ENCODE data around the gene PCP4L1.
A peak's percentile ranks its signal among the peaks of the same experiment; 100 is the strongest.

PCP4L1 gene

GRCh38 chr1:161300478-161300877, 41.9 kb downstream of the PCP4L1 start:
- Histone ChIP-seq H3K27me3 (ENCODE audit: insufficient read depth, low read length, poor library complexity) (no peaks in the 10 kb centered on the region), H3K4me1 (ENCODE audit: control insufficient read depth, low read depth, low read length) (peaks cover 2% of the 10 kb centered on the region), H3K4me3 (ENCODE audit: low read length) (no peak overlapping the region), H4K5ac (ENCODE audit: low read length) (no peak overlapping the region), H3K56ac (ENCODE audit: low read length) (no peak overlapping the region), H2AK5ac (ENCODE audit: low read length) (no peak overlapping the region), H4K8ac (ENCODE audit: low read depth, low read length) (no peak overlapping the region), H3K79me2 (ENCODE audit: control insufficient read depth, insufficient read depth, low read length) (no peaks in the 10 kb centered on the region), H3K4ac (ENCODE audit: low read depth, low read length) (no peak overlapping the region), H3K79me1 (ENCODE audit: low read length) (peaks cover 2% of the 10 kb centered on the region), H2BK5ac (ENCODE audit: low read length) (no peak overlapping the region), H3K18ac (ENCODE audit: low read length) (no peak overlapping the region), H3K23ac (ENCODE audit: low read length) (no peak overlapping the region), H3K36me3 (ENCODE audit: control insufficient read depth, insufficient read depth, low read length) (no peaks in the 10 kb centered on the region), H2BK15ac (replicated peaks; ENCODE audit: low read depth) (no peak overlapping the region), H3K9ac (ENCODE audit: low read length) (no peak overlapping the region), H2BK120ac (ENCODE audit: low read depth, low read length) (no peak overlapping the region), H3K4me2 (ENCODE audit: low read length) (no peak overlapping the region), H3K27ac (ENCODE audit: low read depth, low read length) (no peak overlapping the region)
- WGBS (ENCODE audit: extremely low coverage, insufficient coverage, low lambda C conversion rate): no CpG with 5 or more reads among the region's 4 CpGs
- no peak for DNase-seq

GRCh38 chr1:161304927-161305866, 46.7 kb downstream of the PCP4L1 start:
- H3K18ac ChIP-seq (ENCODE audit: low read length): no peak overlapping the region
- no peak overlapping the region for H2BK120ac ChIP-seq (ENCODE audit: low read depth, low read length)
- DNase-seq: no peak
- peak overlapping the region; percentile 67 for H3K4me3 ChIP-seq (ENCODE audit: low read length)
- no peak overlapping the region for H4K8ac ChIP-seq (ENCODE audit: low read depth, low read length)
- peak overlapping the region; percentile 58 for H3K4me2 ChIP-seq (ENCODE audit: low read length)
- H2BK15ac ChIP-seq (replicated peaks; ENCODE audit: low read depth): no peak overlapping the region
- no CpG with 5 or more reads among the region's 17 CpGs for WGBS (ENCODE audit: extremely low coverage, insufficient coverage, low lambda C conversion rate)
- no peaks in the 10 kb centered on the region for H3K79me2 ChIP-seq (ENCODE audit: control insufficient read depth, insufficient read depth, low read length)
- H2BK5ac ChIP-seq (ENCODE audit: low read length): no peak overlapping the region
- no peaks in the 10 kb centered on the region for H3K27me3 ChIP-seq (ENCODE audit: insufficient read depth, low read length, poor library complexity)
- H3K9ac ChIP-seq (ENCODE audit: low read length): peak overlapping the region; percentile 58
- H3K23ac ChIP-seq (ENCODE audit: low read length): no peak overlapping the region
- peak overlapping the region; percentile 84 for H3K56ac ChIP-seq (ENCODE audit: low read length)
- no peak overlapping the region for H4K5ac ChIP-seq (ENCODE audit: low read length)
- no peak overlapping the region for H3K4ac ChIP-seq (ENCODE audit: low read depth, low read length)
- H3K79me1 ChIP-seq (ENCODE audit: low read length): peaks cover 2% of the 10 kb centered on the region
- peaks cover 2% of the 10 kb centered on the region for H3K4me1 ChIP-seq (ENCODE audit: control insufficient read depth, low read depth, low read length)
- H3K36me3 ChIP-seq (ENCODE audit: control insufficient read depth, insufficient read depth, low read length): no peaks in the 10 kb centered on the region
- no peak overlapping the region for H2AK5ac ChIP-seq (ENCODE audit: low read length)
- no peak overlapping the region for H3K27ac ChIP-seq (ENCODE audit: low read depth, low read length)

- Histone ChIP-seq H2BK15ac (replicated peaks; ENCODE audit: low read depth) (no peak overlapping the region), H3K79me1 (ENCODE audit: low read length) (peaks cover 2% of the 10 kb centered on the region), H2AK5ac (ENCODE audit: low read length) (no peak overlapping the region), H4K8ac (ENCODE audit: low read depth, low read length) (no peak overlapping the region), H3K4me1 (ENCODE audit: control insufficient read depth, low read depth, low read length) (peaks cover 2% of the 10 kb centered on the region), H3K36me3 (ENCODE audit: control insufficient read depth, insufficient read depth, low read length) (no peaks in the 10 kb centered on the region), H3K27ac (ENCODE audit: low read depth, low read length) (peak overlapping the region; percentile 25), H3K23ac (ENCODE audit: low read length) (no peak overlapping the region), H3K4ac (ENCODE audit: low read depth, low read length) (no peak overlapping the region), H4K5ac (ENCODE audit: low read length) (no peak overlapping the region), H3K79me2 (ENCODE audit: control insufficient read depth, insufficient read depth, low read length) (no peaks in the 10 kb centered on the region), H3K4me3 (ENCODE audit: low read length) (peak overlapping the region; percentile 67), H2BK5ac (ENCODE audit: low read length) (no peak overlapping the region), H3K18ac (ENCODE audit: low read length) (no peak overlapping the region), H3K56ac (ENCODE audit: low read length) (peak overlapping the region; percentile 84), H3K4me2 (ENCODE audit: low read length) (peak overlapping the region; percentile 58), H2BK120ac (ENCODE audit: low read depth, low read length) (no peak overlapping the region), H3K9ac (ENCODE audit: low read length) (peak overlapping the region; percentile 58), H3K27me3 (ENCODE audit: insufficient read depth, low read length, poor library complexity) (no peaks in the 10 kb centered on the region)
- no CpG with 5 or more reads among the region's 31 CpGs for WGBS (ENCODE audit: extremely low coverage, insufficient coverage, low lambda C conversion rate)
- peak; percentile 98 for DNase-seq
These were observed 47.4 kb downstream of the PCP4L1 start for GRCh38 chr1:161305867-161306519.

- Histone ChIP-seq H2BK15ac (replicated peaks; ENCODE audit: low read depth) (no peak overlapping the region), H3K4me1 (ENCODE audit: control insufficient read depth, low read depth, low read length) (peaks cover 2% of the 10 kb centered on the region), H4K8ac (ENCODE audit: low read depth, low read length) (no peak overlapping the region), H3K27ac (ENCODE audit: low read depth, low read length) (no peak overlapping the region), H4K5ac (ENCODE audit: low read length) (no peak overlapping the region), H3K23ac (ENCODE audit: low read length) (no peak overlapping the region), H2BK120ac (ENCODE audit: low read depth, low read length) (no peak overlapping the region), H2BK5ac (ENCODE audit: low read length) (no peak overlapping the region), H3K9ac (ENCODE audit: low read length) (no peak overlapping the region), H3K4me2 (ENCODE audit: low read length) (no peak overlapping the region), H3K79me1 (ENCODE audit: low read length) (peaks cover 2% of the 10 kb centered on the region), H3K79me2 (ENCODE audit: control insufficient read depth, insufficient read depth, low read length) (no peaks in the 10 kb centered on the region), H2AK5ac (ENCODE audit: low read length) (no peak overlapping the region), H3K18ac (ENCODE audit: low read length) (no peak overlapping the region), H3K36me3 (ENCODE audit: control insufficient read depth, insufficient read depth, low read length) (no peaks in the 10 kb centered on the region), H3K27me3 (ENCODE audit: insufficient read depth, low read length, poor library complexity) (no peaks in the 10 kb centered on the region), H3K4ac (ENCODE audit: low read depth, low read length) (no peak overlapping the region), H3K4me3 (ENCODE audit: low read length) (no peak overlapping the region), H3K56ac (ENCODE audit: low read length) (peak overlapping the region; percentile 3)
- WGBS (ENCODE audit: extremely low coverage, insufficient coverage, low lambda C conversion rate): no CpG with 5 or more reads among the region's 7 CpGs
- DNase-seq: peak; percentile 13
These were observed 48.8 kb downstream of the PCP4L1 start for GRCh38 chr1:161307230-161307768.

GRCh38 chr1:161307892-161308638, 49.5 kb downstream of the PCP4L1 start:
- peaks cover 2% of the 10 kb centered on the region for H3K79me1 ChIP-seq (ENCODE audit: low read length)
- H3K27me3 ChIP-seq (ENCODE audit: insufficient read depth, low read length, poor library complexity): no peaks in the 10 kb centered on the region
- H2AK5ac ChIP-seq (ENCODE audit: low read length): no peak overlapping the region
- no peaks in the 10 kb centered on the region for H3K79me2 ChIP-seq (ENCODE audit: control insufficient read depth, insufficient read depth, low read length)
- no peak overlapping the region for H3K4me2 ChIP-seq (ENCODE audit: low read length)
- H3K36me3 ChIP-seq (ENCODE audit: control insufficient read depth, insufficient read depth, low read length): no peaks in the 10 kb centered on the region
- no peak overlapping the region for H3K9ac ChIP-seq (ENCODE audit: low read length)
- no peak overlapping the region for H2BK5ac ChIP-seq (ENCODE audit: low read length)
- DNase-seq: no peak
- WGBS (ENCODE audit: extremely low coverage, insufficient coverage, low lambda C conversion rate): no CpG with 5 or more reads among the region's 2 CpGs
- no peak overlapping the region for H4K5ac ChIP-seq (ENCODE audit: low read length)
- no peak overlapping the region for H3K4me3 ChIP-seq (ENCODE audit: low read length)
- no peak overlapping the region for H4K8ac ChIP-seq (ENCODE audit: low read depth, low read length)
- H3K56ac ChIP-seq (ENCODE audit: low read length): no peak overlapping the region
- H3K23ac ChIP-seq (ENCODE audit: low read length): no peak overlapping the region
- H3K27ac ChIP-seq (ENCODE audit: low read depth, low read length): no peak overlapping the region
- no peak overlapping the region for H2BK15ac ChIP-seq (replicated peaks; ENCODE audit: low read depth)
- H3K4ac ChIP-seq (ENCODE audit: low read depth, low read length): no peak overlapping the region
- H3K18ac ChIP-seq (ENCODE audit: low read length): no peak overlapping the region
- no peak overlapping the region for H2BK120ac ChIP-seq (ENCODE audit: low read depth, low read length)
- peaks cover 2% of the 10 kb centered on the region for H3K4me1 ChIP-seq (ENCODE audit: control insufficient read depth, low read depth, low read length)

Measured in mesendoderm (in vitro differentiated cells).